Gastroesophageal sphincter (tissue), 3 donors: ENCODE measurements around the gene ALPL.

Experiments
- CTCF ChIP-seq, 4 experiments: fragments of 200-600 bp in 2 of 4; fragments of 450-650 bp in 2 of 4; sonication (generic) in 1 of 4; IDR thresholded peaks; one replicate each; pipeline ENCODE4 v1.5.1; 2017 to 2019; ENCODE audit warnings: antibody characterized with exemption in 4 of 4, mild to moderate bottlenecking in 2 of 4, moderate library complexity in 2 of 4
- EP300 ChIP-seq: sonication (generic); formaldehyde crosslinking; IDR thresholded peaks from one replicate; pipeline ENCODE4 v1.6.1; 2017; ENCODE audit warnings: antibody characterized with exemption, mild to moderate bottlenecking

- TF ChIP-seq CTCF (IDR thresholded peaks at IDR 0.05) (no peak), EP300 (no peak)
These were observed 102.8 kb downstream of the ALPL start for GRCh38 chr1:21612057-21612456.
